Measurements from ENCODE around the gene EPS15. TPM values are rescaled to one million over a fixed set of nuclear protein-coding genes. Genes with fewer than 3 reads are reported as not detected.

Gene EPS15
- total and polyA plus RNA-seq, 2 donors = 28.9 to 35.3 TPM

GRCh38 chr1:51322417-51323101 lies 196.5 kb downstream of the EPS15 start:
- 96% methylated on average over 4 of the region's 4 CpGs for WGBS

GRCh38 chr1:51321924-51322280 lies 197.2 kb downstream of the EPS15 start:
- Histone ChIP-seq H3K27ac (ENCODE audit: low read depth in 1 of 2, low read length in 1 of 2) (no peak overlapping the region), H3K27me3 (ENCODE audit: control insufficient read depth in 2 of 2, insufficient read depth in 1 of 2, low read length in 1 of 2) (peaks cover 0 to 2% of the 10 kb centered on the region in 2 donors), H3K9me3 (ENCODE audit: control insufficient read depth in 2 of 2, insufficient read depth in 1 of 2, low read length in 1 of 2) (no peaks in the 10 kb centered on the region), H3K36me3 (ENCODE audit: control insufficient read depth in 2 of 2, insufficient read depth in 2 of 2, low read length in 1 of 2) (no peaks in the 10 kb centered on the region), H3K4me1 (ENCODE audit: control insufficient read depth in 2 of 2, insufficient read depth in 2 of 2, low read length in 2 of 2) (peaks cover 0 to 5% of the 10 kb centered on the region in 2 donors), H3K4me3 (ENCODE audit: low read length in 2 of 2) (no peak overlapping the region)
- no peak for DNase-seq (ENCODE audit: low read depth in 6 of 9, low spot score in 9 of 9)
- WGBS = 93% methylated on average over 2 of the region's 2 CpGs

More at GRCh38 chr1:51322417-51323101, 196.5 kb downstream of the EPS15 start:
- no peaks in the 10 kb centered on the region for H3K9me3 ChIP-seq (ENCODE audit: control insufficient read depth in 2 of 2, insufficient read depth in 1 of 2, low read length in 1 of 2)
- H3K27ac ChIP-seq (ENCODE audit: low read depth in 1 of 2, low read length in 1 of 2) = no peak overlapping the region
- H3K4me3 ChIP-seq (ENCODE audit: low read length in 2 of 2) = no peak overlapping the region
- no peaks in the 10 kb centered on the region for H3K36me3 ChIP-seq (ENCODE audit: control insufficient read depth in 2 of 2, insufficient read depth in 2 of 2, low read length in 1 of 2)
- peaks cover 0 to 2% of the 10 kb centered on the region in 2 donors for H3K27me3 ChIP-seq (ENCODE audit: control insufficient read depth in 2 of 2, insufficient read depth in 1 of 2, low read length in 1 of 2)
- no peak for DNase-seq (ENCODE audit: low read depth in 6 of 9, low spot score in 9 of 9)
- no peaks in the 10 kb centered on the region for H3K4me1 ChIP-seq (ENCODE audit: control insufficient read depth in 2 of 2, insufficient read depth in 2 of 2, low read length in 2 of 2)

- Histone ChIP-seq H3K4me1 (ENCODE audit: control insufficient read depth in 2 of 2, insufficient read depth in 2 of 2, low read length in 2 of 2) (peaks cover 0 to 11% of the 10 kb centered on the region in 2 donors), H3K9me3 (ENCODE audit: control insufficient read depth in 2 of 2, insufficient read depth in 1 of 2, low read length in 1 of 2) (no peaks in the 10 kb centered on the region), H3K36me3 (ENCODE audit: control insufficient read depth in 2 of 2, insufficient read depth in 2 of 2, low read length in 1 of 2) (no peaks in the 10 kb centered on the region), H3K27me3 (ENCODE audit: control insufficient read depth in 2 of 2, insufficient read depth in 1 of 2, low read length in 1 of 2) (peaks cover 0 to 2% of the 10 kb centered on the region in 2 donors), H3K4me3 (ENCODE audit: low read length in 2 of 2) (no peak overlapping the region), H3K27ac (ENCODE audit: low read depth in 1 of 2, low read length in 1 of 2) (no peak overlapping the region)
- DNase-seq (ENCODE audit: low read depth in 6 of 9, low spot score in 9 of 9) = no peak
- 97% methylated on average over 11 of the region's 11 CpGs for WGBS
Measured at GRCh38 chr1:51320967-51321923, 197.8 kb downstream of the EPS15 start.

GRCh38 chr1:51317798-51318197 lies 201.3 kb downstream of the EPS15 start:
- H3K4me1 ChIP-seq (ENCODE audit: control insufficient read depth in 2 of 2, insufficient read depth in 2 of 2, low read length in 2 of 2) = peaks cover 0 to 33% of the 10 kb centered on the region in 2 donors
- no peaks in the 10 kb centered on the region for H3K9me3 ChIP-seq (ENCODE audit: control insufficient read depth in 2 of 2, insufficient read depth in 1 of 2, low read length in 1 of 2)
- no peak overlapping the region for H3K4me3 ChIP-seq (ENCODE audit: low read length in 2 of 2)
- no peak overlapping the region for H3K27ac ChIP-seq (ENCODE audit: low read depth in 1 of 2, low read length in 1 of 2)
- WGBS = 96% methylated on average over 7 of the region's 7 CpGs
- H3K27me3 ChIP-seq (ENCODE audit: control insufficient read depth in 2 of 2, insufficient read depth in 1 of 2, low read length in 1 of 2) = no peaks in the 10 kb centered on the region
- no peaks in the 10 kb centered on the region for H3K36me3 ChIP-seq (ENCODE audit: control insufficient read depth in 2 of 2, insufficient read depth in 2 of 2, low read length in 1 of 2)
- no peak for DNase-seq (ENCODE audit: low read depth in 6 of 9, low spot score in 9 of 9)

GRCh38 chr1:51316846-51317120 lies 202.3 kb downstream of the EPS15 start:
- no peaks in the 10 kb centered on the region for H3K27me3 ChIP-seq (ENCODE audit: control insufficient read depth in 2 of 2, insufficient read depth in 1 of 2, low read length in 1 of 2)
- 52% methylated on average over 4 of the region's 4 CpGs for WGBS
- peaks cover 0 to 33% of the 10 kb centered on the region in 2 donors for H3K4me1 ChIP-seq (ENCODE audit: control insufficient read depth in 2 of 2, insufficient read depth in 2 of 2, low read length in 2 of 2)
- DNase-seq (ENCODE audit: low read depth in 6 of 9, low spot score in 9 of 9) = peak in 1 of 9 donors; percentile 4
- H3K9me3 ChIP-seq (ENCODE audit: control insufficient read depth in 2 of 2, insufficient read depth in 1 of 2, low read length in 1 of 2) = no peaks in the 10 kb centered on the region
- no peak overlapping the region for H3K4me3 ChIP-seq (ENCODE audit: low read length in 2 of 2)
- no peaks in the 10 kb centered on the region for H3K36me3 ChIP-seq (ENCODE audit: control insufficient read depth in 2 of 2, insufficient read depth in 2 of 2, low read length in 1 of 2)
- no peak overlapping the region for H3K27ac ChIP-seq (ENCODE audit: low read depth in 1 of 2, low read length in 1 of 2)

- Histone ChIP-seq H3K9me3 (ENCODE audit: control insufficient read depth in 2 of 2, insufficient read depth in 1 of 2, low read length in 1 of 2) (no peaks in the 10 kb centered on the region), H3K27ac (ENCODE audit: low read depth in 1 of 2, low read length in 1 of 2) (no peak overlapping the region), H3K4me3 (ENCODE audit: low read length in 2 of 2) (no peak overlapping the region), H3K36me3 (ENCODE audit: control insufficient read depth in 2 of 2, insufficient read depth in 2 of 2, low read length in 1 of 2) (no peaks in the 10 kb centered on the region), H3K4me1 (ENCODE audit: control insufficient read depth in 2 of 2, insufficient read depth in 2 of 2, low read length in 2 of 2) (peaks cover 0 to 33% of the 10 kb centered on the region in 2 donors), H3K27me3 (ENCODE audit: control insufficient read depth in 2 of 2, insufficient read depth in 1 of 2, low read length in 1 of 2) (no peaks in the 10 kb centered on the region)
- peak in 1 of 9 donors; percentile 38 for DNase-seq (ENCODE audit: low read depth in 6 of 9, low spot score in 9 of 9)
- 91% methylated on average over 9 of the region's 9 CpGs for WGBS
Measured at GRCh38 chr1:51316113-51316845, 202.8 kb downstream of the EPS15 start.

- no peak overlapping the region for H3K4me3 ChIP-seq (ENCODE audit: low read length in 2 of 2)
- H3K36me3 ChIP-seq (ENCODE audit: control insufficient read depth in 2 of 2, insufficient read depth in 2 of 2, low read length in 1 of 2) = no peaks in the 10 kb centered on the region
- H3K4me1 ChIP-seq (ENCODE audit: control insufficient read depth in 2 of 2, insufficient read depth in 2 of 2, low read length in 2 of 2) = peaks cover 0 to 33% of the 10 kb centered on the region in 2 donors
- no peaks in the 10 kb centered on the region for H3K9me3 ChIP-seq (ENCODE audit: control insufficient read depth in 2 of 2, insufficient read depth in 1 of 2, low read length in 1 of 2)
- 84% methylated on average over 3 of the region's 3 CpGs for whole genome bisulfite sequencing
- no peaks in the 10 kb centered on the region for H3K27me3 ChIP-seq (ENCODE audit: control insufficient read depth in 2 of 2, insufficient read depth in 1 of 2, low read length in 1 of 2)
- no peak for DNase-seq (ENCODE audit: low read depth in 6 of 9, low spot score in 9 of 9)
- no peak overlapping the region for H3K27ac ChIP-seq (ENCODE audit: low read depth in 1 of 2, low read length in 1 of 2)
Measured at GRCh38 chr1:51314974-51315373, 204.1 kb downstream of the EPS15 start.

GRCh38 chr1:51313961-51314777 lies 204.9 kb downstream of the EPS15 start:
- Histone ChIP-seq H3K9me3 (ENCODE audit: control insufficient read depth in 2 of 2, insufficient read depth in 1 of 2, low read length in 1 of 2) (no peaks in the 10 kb centered on the region), H3K4me3 (ENCODE audit: low read length in 2 of 2) (no peak overlapping the region), H3K36me3 (ENCODE audit: control insufficient read depth in 2 of 2, insufficient read depth in 2 of 2, low read length in 1 of 2) (no peaks in the 10 kb centered on the region), H3K27ac (ENCODE audit: low read depth in 1 of 2, low read length in 1 of 2) (peak overlapping the region; percentile 18 to 20), H3K27me3 (ENCODE audit: control insufficient read depth in 2 of 2, insufficient read depth in 1 of 2, low read length in 1 of 2) (no peaks in the 10 kb centered on the region), H3K4me1 (ENCODE audit: control insufficient read depth in 2 of 2, insufficient read depth in 2 of 2, low read length in 2 of 2) (peaks cover 0 to 33% of the 10 kb centered on the region in 2 donors)
- 67% methylated on average over 12 of the region's 12 CpGs for WGBS
- DNase-seq (ENCODE audit: low read depth in 6 of 9, low spot score in 9 of 9) = no peak

All from thymus (tissue), 11 donors.